ENCODE data around the gene MED13L. TPM values are rescaled to one million over a fixed set of nuclear protein-coding genes. Genes with fewer than 3 reads are reported as not detected.

Gene MED13L
- total RNA-seq, 1 donor from 2014 or later = 169 TPM

DNA sequence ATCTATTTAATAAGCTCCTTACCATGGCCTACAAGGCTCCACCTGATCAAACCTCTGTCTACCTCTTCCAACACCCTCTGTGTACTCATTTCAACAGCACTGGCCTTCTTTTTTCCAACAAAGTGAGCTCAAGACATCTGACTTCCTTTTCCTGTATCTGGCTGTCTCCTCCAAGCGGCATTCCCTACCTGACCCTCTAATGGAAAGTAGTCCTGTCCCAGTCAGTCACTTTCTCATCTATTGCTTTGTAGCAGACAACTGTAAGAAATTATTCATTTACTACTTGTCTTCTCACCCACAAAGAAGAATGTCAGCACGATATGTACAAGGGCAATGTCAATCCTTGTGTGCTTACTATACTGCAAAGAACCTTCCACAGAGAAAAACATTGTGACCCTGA lies 149.6 kb downstream of the MED13L start:
- DNase-seq = no peak

DNA sequence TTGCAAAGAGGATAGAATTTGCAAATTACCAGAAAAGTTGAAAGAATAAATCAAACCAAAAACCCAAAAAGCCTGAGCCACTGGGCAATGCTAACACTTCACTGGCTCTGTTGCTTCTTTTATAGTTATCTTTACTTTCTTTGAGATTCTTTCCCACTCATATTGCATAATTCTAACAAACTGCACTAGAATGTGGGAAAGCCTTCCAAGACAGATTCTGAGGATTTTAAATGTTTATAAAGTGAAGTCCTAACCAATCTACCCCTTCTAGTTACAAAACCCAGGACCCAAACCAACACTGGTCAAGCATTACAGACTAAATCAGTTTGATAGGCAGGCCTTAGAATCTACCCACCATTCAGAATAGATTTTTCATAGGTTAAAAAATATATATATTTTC lies 150.9 kb downstream of the MED13L start:
- DNase-seq = no peak

- DNase-seq = no peak
Observed at GRCh38 chr12:116125956-116126566, 151.4 kb downstream of the MED13L start.

DNA sequence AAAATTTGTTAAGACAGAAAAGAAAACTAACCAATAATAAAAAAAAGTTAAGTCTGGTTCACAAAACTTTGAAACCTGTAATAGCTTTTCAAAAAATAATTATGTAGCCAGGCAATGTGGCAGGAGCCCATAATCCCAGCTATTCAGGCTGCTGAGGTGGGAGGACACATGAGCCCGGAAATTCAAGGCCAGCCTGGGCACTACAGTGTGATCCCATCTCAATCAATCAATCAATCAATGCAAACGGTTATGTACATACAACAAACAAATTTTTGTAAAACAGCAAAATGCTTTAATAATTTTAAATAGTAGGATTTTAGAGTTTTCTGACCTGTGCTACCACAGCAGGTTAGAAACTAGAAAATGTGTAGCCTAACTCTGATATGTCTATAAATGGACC lies 152.4 kb downstream of the MED13L start:
- DNase-seq = no peak

DNA sequence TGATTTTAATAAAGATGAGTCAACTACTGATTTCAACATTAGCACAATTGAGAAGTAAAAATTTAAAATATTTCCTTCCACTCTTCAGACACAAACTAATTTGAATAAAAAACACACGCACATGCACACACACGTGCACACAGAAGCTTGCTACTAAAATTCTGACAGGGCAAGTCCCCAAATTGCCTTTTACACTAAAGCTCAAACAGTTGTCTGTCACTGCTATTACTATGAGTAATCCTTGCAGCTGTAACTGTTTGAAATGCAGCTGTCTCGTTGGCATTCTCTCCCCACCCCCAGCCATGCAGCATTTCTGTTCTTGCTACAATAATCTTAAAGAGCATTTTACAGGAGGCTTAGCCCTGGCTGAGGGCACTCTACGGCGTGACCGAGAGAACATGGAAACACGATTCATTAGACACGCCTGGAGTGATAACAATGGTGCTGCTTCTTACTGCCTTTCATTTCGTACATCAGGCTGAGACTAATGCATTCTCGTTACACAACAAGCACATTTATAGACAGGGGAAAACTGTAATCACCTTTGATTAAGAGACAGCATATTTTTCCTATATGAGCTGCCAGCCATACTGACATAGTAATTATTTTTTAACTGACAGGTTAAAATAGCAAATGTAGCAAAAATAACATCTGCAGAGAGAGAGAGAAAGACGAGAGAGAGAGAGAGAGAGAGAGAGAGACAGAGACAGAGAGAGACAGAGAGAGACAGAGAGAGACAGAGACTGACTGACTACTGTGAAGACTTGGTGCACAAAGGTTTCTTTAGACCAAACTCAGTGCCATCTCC lies 153.8 kb downstream of the MED13L start:
- DNase-seq = peak; percentile 95

DNA sequence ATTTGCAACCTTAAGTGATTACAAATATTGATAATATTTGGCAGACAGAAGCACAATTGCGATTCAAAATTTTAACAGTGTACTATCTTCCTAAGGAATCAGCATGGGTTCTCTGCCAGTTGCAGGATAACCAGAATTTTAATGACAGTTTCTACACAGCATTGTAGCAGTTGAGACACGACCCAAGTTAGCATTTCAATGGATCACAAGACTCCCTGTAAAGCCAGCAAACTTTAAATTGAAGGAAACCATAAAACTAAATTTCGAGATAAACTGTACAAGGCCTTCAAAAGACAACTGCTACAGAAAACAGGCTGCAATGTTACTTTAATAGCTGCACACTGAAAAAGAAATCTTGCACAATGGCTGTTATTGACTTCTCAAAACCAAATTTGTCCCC lies 154.9 kb downstream of the MED13L start:
- DNase-seq = no peak

DNA sequence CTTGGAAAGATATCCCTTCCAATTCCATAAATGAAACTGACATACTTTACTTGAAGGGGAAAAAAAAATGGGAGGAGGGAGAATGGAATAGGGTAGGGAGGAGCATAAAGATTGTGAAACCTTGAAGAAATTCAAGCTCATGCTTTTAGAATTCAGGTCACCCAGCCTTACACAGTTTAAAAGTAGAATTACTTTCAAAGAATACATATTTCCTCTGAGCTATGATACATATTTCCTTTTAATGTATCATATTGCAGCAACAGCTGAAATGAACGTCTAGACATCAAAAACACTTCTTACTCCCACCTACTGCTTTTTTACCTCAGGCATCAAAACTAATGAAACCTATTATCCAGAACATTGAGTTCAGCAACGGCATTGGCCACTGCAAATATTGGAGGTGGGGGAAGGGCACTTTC lies 156.0 kb downstream of the MED13L start:
- DNase-seq = no peak

- DNase-seq = no peak
Observed at GRCh38 chr12:116116650-116117424, 160.7 kb downstream of the MED13L start.

DNA sequence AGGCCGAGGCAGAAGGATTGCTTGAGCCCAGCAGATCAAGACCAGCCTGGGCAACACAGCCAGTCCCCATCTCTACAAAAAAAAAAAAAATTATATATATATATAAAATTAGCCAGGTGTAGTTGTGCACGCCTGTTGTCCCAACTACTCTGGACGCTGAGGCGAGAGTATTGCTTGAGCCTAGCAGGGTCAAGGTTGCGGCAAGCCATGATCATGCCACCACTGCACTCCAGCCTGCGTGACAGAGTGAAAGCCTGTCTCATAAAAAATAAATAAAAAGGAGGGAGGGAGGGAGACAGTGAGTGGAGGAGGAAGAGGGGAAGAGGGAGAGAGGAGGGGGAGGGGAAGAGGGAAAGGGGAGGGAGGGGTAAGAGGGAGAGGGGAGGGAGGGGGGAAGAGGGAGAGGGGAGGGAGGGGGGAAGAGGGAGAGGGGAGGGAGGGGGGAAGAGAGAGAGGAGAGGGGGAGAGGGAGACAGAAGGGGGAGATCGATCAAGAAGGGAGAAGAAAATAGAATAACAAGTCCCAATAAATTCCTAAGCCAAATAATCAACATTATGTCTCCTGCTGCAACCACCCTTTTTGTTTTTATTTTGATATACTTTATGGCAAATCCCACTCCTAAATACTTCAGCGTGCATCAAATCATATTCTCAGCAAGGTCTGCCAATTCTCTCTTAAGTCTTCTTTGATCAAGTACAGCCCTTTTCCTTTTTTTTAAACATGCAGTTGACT lies 163.9 kb downstream of the MED13L start:
- no peak for DNase-seq

DNA sequence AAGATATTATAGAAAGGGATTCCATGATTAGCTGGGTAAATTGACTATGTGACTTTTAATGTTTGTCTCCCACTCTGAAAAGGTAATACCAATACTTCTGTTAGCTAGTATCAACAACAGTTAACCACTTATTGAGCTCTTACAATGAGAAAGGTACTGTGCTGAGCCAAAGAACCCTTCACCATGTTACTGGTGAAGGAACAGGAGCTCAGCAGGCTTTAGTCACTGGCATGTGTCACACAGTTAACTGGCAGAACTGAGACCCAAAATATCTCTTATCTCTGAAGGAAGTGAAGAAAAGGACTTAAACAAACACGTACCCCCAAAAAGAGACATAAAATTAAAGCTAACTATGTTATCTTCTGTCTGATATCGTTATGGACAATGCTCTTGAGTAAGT lies 170.6 kb downstream of the MED13L start:
- DNase-seq = no peak

GRCh38 chr12:116104167-116104767 lies 173.2 kb downstream of the MED13L start:
- no peak for DNase-seq

- DNase-seq = peak; percentile 16
Observed at GRCh38 chr12:116101991-116102390, 175.5 kb downstream of the MED13L start.

- no peak for DNase-seq
Observed at GRCh38 chr12:116099652-116100432, 177.7 kb downstream of the MED13L start.

DNA sequence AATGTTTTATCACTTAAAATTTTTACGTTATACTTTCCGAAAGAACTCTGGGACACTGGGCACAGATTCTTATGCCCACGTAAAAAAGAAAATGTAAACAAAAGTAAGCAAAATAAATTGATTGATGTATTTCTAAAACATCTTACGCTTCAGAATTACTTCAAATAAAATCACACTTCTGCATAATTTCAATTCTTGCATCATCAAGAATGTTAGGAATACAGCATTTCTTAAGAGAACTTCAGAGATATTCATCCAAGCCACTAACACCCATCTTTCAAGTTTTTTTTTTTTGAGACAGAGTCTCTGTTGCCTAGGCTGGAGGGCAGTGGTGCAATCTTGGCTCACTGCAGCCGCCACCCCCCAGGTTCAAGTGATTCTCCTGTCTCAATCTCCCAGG lies 180.6 kb downstream of the MED13L start:
- DNase-seq = no peak

GRCh38 chr12:116094475-116094874 lies 183.0 kb downstream of the MED13L start:
- DNase-seq = no peak

DNA sequence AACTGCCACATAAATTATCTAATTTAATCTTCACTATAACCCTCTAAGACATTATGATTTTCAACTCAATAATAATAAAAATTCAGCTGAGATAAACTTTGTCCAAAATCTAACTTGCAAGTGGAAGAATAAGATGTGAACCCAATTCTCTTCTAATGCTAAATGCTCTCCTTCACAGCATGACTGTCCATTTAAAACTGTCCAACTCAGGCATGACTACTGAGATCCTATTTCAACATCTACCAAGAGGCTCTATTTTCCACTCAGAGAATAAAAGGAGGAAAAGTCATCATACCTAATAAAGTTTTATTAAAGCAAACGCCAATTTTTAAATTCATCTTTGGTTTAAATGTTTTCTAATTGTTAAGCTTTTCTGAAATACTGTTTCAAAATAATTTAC lies 183.6 kb downstream of the MED13L start:
- no peak for DNase-seq

GRCh38 chr12:116092776-116093175 lies 184.7 kb downstream of the MED13L start:
- no peak for DNase-seq

DNA sequence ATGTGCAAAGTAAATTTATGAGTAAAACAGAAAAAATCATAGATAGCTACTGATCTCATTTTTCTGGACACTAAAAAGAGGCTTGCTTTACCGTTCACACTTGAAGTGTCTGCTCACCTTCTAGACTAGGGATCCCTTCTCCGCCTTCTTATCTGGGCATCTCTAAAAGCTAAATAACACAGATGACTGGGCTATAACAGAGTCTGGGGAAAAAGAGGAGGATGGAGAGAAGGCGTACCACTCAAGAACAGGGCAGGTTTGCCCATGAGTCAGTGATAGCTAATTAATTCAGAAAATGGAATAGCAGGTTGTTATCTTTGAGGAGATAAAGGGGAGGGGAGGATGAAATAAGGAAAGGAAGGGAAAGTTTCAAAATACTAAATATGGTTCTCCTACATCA lies 185.3 kb downstream of the MED13L start:
- no peak for DNase-seq

DNA sequence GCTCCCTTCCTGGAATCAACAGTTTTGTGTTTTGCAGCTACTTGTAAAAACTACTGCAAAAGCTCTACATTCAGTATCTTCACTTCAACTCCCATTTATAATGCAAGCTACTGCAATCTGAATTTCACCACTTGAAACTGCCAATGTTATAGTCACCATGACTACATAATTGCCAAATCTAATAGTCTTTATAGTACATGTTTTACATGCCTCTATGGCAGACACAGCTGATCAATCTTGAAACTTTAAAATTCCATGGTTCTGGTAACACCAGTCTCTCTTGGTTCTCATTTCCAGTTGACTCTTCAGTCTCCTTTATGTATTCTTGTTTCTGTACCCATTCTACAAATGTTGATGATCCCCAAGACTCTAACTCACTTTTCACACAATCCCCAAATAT lies 185.9 kb downstream of the MED13L start:
- no peak for DNase-seq

DNA sequence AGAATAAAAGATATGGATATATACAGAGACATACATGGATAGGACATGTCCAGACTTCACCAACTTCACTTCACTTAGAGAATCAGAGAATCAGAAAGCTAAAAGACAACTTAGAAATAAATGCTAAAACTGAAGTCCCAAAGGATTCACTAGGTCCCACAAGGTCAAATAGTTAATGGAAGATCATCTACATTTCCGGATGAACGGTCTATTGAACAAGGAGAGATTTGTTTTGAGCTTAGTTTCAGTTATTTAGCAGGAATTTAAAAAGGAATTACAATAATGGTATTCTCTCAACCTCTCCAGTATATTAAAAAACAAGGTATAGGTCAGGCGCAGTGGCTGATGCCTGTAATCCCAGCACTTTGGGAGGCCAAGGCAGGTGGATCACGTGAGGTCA lies 187.0 kb downstream of the MED13L start:
- DNase-seq = no peak

- no peak for DNase-seq
Observed at GRCh38 chr12:116089080-116089479, 188.4 kb downstream of the MED13L start.

Data from tongue (tissue), 2 donors.